ENCODE measurements around the gene KCNIP1.

DNA sequence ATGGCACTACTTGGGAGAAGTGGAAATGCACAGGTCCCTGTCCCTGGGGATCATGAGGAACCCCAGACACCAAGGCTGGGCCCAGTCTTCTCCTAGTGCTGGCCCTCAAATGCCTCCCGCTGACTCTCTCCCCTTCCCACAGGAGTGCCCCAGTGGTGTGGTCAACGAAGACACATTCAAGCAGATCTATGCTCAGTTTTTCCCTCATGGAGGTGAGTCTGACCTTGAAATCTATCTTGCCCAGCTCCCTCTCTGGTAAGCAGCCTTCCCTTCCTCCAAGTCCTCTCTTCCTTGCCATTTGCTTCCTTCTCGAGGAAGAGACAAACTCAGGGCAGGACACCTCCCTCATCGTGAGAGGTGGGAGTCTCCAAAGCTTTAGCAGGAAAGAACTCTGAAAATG lies 216.4 kb downstream of the KCNIP1 start:
- TF ChIP-seq, protein P1, sequence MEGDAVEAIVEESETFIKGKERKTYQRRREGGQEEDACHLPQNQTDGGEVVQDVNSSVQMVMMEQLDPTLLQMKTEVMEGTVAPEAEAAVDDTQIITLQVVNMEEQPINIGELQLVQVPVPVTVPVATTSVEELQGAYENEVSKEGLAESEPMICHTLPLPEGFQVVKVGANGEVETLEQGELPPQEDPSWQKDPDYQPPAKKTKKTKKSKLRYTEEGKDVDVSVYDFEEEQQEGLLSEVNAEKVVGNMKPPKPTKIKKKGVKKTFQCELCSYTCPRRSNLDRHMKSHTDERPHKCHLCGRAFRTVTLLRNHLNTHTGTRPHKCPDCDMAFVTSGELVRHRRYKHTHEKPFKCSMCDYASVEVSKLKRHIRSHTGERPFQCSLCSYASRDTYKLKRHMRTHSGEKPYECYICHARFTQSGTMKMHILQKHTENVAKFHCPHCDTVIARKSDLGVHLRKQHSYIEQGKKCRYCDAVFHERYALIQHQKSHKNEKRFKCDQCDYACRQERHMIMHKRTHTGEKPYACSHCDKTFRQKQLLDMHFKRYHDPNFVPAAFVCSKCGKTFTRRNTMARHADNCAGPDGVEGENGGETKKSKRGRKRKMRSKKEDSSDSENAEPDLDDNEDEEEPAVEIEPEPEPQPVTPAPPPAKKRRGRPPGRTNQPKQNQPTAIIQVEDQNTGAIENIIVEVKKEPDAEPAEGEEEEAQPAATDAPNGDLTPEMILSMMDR (IDR thresholded peaks at IDR 0.05 in 2 of 3, conservative IDR thresholded peaks at IDR 0.05 in 1 of 3; ENCODE audit: borderline replicate concordance in 1 of 3, insufficient read depth in 1 of 3, low read depth in 2 of 3, low read length in 2 of 3), result no peak
- TF ChIP-seq POLR2A (IDR thresholded peaks at IDR 0.05; ENCODE audit: borderline replicate concordance, extremely low read depth, insufficient read depth, insufficient read length) (no peak), EZH2phosphoT487 (IDR thresholded peaks at IDR 0.05; ENCODE audit: borderline replicate concordance) (no peak), POLR2AphosphoS5 (IDR thresholded peaks at IDR 0.05; ENCODE audit: low read depth, low read length) (no peak), SIN3A (IDR thresholded peaks at IDR 0.05; ENCODE audit: low read depth) (no peak), EZH2 (IDR thresholded peaks at IDR 0.05) (no peak), RAD21 (IDR thresholded peaks at IDR 0.05; ENCODE audit: low read depth) (no peak)
- TF ChIP-seq, protein P2, sequence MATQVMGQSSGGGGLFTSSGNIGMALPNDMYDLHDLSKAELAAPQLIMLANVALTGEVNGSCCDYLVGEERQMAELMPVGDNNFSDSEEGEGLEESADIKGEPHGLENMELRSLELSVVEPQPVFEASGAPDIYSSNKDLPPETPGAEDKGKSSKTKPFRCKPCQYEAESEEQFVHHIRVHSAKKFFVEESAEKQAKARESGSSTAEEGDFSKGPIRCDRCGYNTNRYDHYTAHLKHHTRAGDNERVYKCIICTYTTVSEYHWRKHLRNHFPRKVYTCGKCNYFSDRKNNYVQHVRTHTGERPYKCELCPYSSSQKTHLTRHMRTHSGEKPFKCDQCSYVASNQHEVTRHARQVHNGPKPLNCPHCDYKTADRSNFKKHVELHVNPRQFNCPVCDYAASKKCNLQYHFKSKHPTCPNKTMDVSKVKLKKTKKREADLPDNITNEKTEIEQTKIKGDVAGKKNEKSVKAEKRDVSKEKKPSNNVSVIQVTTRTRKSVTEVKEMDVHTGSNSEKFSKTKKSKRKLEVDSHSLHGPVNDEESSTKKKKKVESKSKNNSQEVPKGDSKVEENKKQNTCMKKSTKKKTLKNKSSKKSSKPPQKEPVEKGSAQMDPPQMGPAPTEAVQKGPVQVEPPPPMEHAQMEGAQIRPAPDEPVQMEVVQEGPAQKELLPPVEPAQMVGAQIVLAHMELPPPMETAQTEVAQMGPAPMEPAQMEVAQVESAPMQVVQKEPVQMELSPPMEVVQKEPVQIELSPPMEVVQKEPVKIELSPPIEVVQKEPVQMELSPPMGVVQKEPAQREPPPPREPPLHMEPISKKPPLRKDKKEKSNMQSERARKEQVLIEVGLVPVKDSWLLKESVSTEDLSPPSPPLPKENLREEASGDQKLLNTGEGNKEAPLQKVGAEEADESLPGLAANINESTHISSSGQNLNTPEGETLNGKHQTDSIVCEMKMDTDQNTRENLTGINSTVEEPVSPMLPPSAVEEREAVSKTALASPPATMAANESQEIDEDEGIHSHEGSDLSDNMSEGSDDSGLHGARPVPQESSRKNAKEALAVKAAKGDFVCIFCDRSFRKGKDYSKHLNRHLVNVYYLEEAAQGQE (IDR thresholded peaks at IDR 0.05; ENCODE audit: low read depth), result no peak
- TF ChIP-seq, protein P3, sequence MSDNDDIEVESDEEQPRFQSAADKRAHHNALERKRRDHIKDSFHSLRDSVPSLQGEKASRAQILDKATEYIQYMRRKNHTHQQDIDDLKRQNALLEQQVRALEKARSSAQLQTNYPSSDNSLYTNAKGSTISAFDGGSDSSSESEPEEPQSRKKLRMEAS (IDR thresholded peaks at IDR 0.05), result no peak
